ENCODE measurements around the gene ARL6IP6.
A peak's percentile ranks its signal among the peaks of the same experiment; 100 is the strongest.

ARL6IP6 gene

GRCh38 chr2:152696476-152696875 lies 21.9 kb upstream of the ARL6IP6 start:
- Histone ChIP-seq H3K9ac (ENCODE audit: low read depth in 1 of 2, low read length in 2 of 2) (no peak overlapping the region), H3K9me3 (ENCODE audit: control insufficient read depth in 2 of 2, low read length in 2 of 2) (no peaks in the 10 kb centered on the region), H3K36me3 (ENCODE audit: control insufficient read depth in 2 of 2, insufficient read depth in 2 of 2, low read length in 2 of 2) (peaks cover 12 to 14% of the 10 kb centered on the region in 2 donors), H3K4me3 (ENCODE audit: low read length in 2 of 2) (no peak overlapping the region), H3K27ac (ENCODE audit: low read depth in 2 of 2, low read length in 2 of 2) (no peak overlapping the region), H3K4me1 (ENCODE audit: control insufficient read depth in 2 of 2, insufficient read depth in 2 of 2, low read length in 2 of 2) (peaks cover 0 to 2% of the 10 kb centered on the region in 2 donors), H3K27me3 (ENCODE audit: control insufficient read depth in 2 of 2, insufficient read depth in 2 of 2, low read length in 2 of 2) (no peaks in the 10 kb centered on the region)

GRCh38 chr2:152701198-152701597 lies 17.2 kb upstream of the ARL6IP6 start:
- Histone ChIP-seq H3K4me1 (ENCODE audit: control insufficient read depth in 2 of 2, insufficient read depth in 2 of 2, low read length in 2 of 2) (no peaks in the 10 kb centered on the region), H3K27ac (ENCODE audit: low read depth in 2 of 2, low read length in 2 of 2) (no peak overlapping the region), H3K36me3 (ENCODE audit: control insufficient read depth in 2 of 2, insufficient read depth in 2 of 2, low read length in 2 of 2) (peaks cover 3 to 6% of the 10 kb centered on the region in 2 donors), H3K9me3 (ENCODE audit: control insufficient read depth in 2 of 2, low read length in 2 of 2) (no peaks in the 10 kb centered on the region), H3K4me3 (ENCODE audit: low read length in 2 of 2) (no peak overlapping the region), H3K27me3 (ENCODE audit: control insufficient read depth in 2 of 2, insufficient read depth in 2 of 2, low read length in 2 of 2) (no peaks in the 10 kb centered on the region), H3K9ac (ENCODE audit: low read depth in 1 of 2, low read length in 2 of 2) (no peak overlapping the region)

- no peaks in the 10 kb centered on the region for H3K9me3 ChIP-seq (ENCODE audit: control insufficient read depth in 2 of 2, low read length in 2 of 2)
- no peak overlapping the region for H3K9ac ChIP-seq (ENCODE audit: low read depth in 1 of 2, low read length in 2 of 2)
- no peaks in the 10 kb centered on the region for H3K4me1 ChIP-seq (ENCODE audit: control insufficient read depth in 2 of 2, insufficient read depth in 2 of 2, low read length in 2 of 2)
- no peak overlapping the region for H3K4me3 ChIP-seq (ENCODE audit: low read length in 2 of 2)
- no peak overlapping the region for H3K27ac ChIP-seq (ENCODE audit: low read depth in 2 of 2, low read length in 2 of 2)
- H3K36me3 ChIP-seq (ENCODE audit: control insufficient read depth in 2 of 2, insufficient read depth in 2 of 2, low read length in 2 of 2): peaks cover 15 to 24% of the 10 kb centered on the region in 2 donors
- no peaks in the 10 kb centered on the region for H3K27me3 ChIP-seq (ENCODE audit: control insufficient read depth in 2 of 2, insufficient read depth in 2 of 2, low read length in 2 of 2)
These were observed 11.9 kb upstream of the ARL6IP6 start for GRCh38 chr2:152706477-152707021.

- Histone ChIP-seq H3K4me3 (ENCODE audit: low read length in 2 of 2) (no peak overlapping the region), H3K9ac (ENCODE audit: low read depth in 1 of 2, low read length in 2 of 2) (no peak overlapping the region), H3K4me1 (ENCODE audit: control insufficient read depth in 2 of 2, insufficient read depth in 2 of 2, low read length in 2 of 2) (no peaks in the 10 kb centered on the region), H3K9me3 (ENCODE audit: control insufficient read depth in 2 of 2, low read length in 2 of 2) (no peaks in the 10 kb centered on the region), H3K27me3 (ENCODE audit: control insufficient read depth in 2 of 2, insufficient read depth in 2 of 2, low read length in 2 of 2) (no peaks in the 10 kb centered on the region), H3K27ac (ENCODE audit: low read depth in 2 of 2, low read length in 2 of 2) (no peak overlapping the region), H3K36me3 (ENCODE audit: control insufficient read depth in 2 of 2, insufficient read depth in 2 of 2, low read length in 2 of 2) (peaks cover 18 to 27% of the 10 kb centered on the region in 2 donors)
These were observed 9.7 kb upstream of the ARL6IP6 start for GRCh38 chr2:152708742-152709141.

GRCh38 chr2:152710713-152711112 lies 7.7 kb upstream of the ARL6IP6 start:
- H3K9me3 ChIP-seq (ENCODE audit: control insufficient read depth in 2 of 2, low read length in 2 of 2): no peaks in the 10 kb centered on the region

GRCh38 chr2:152715112-152715511 lies 3.3 kb upstream of the ARL6IP6 start:
- H3K9me3 ChIP-seq (ENCODE audit: control insufficient read depth in 2 of 2, low read length in 2 of 2): no peaks in the 10 kb centered on the region
- H3K4me3 ChIP-seq (ENCODE audit: low read length in 2 of 2): no peak overlapping the region
- no peak overlapping the region for H3K9ac ChIP-seq (ENCODE audit: low read depth in 1 of 2, low read length in 2 of 2)
- H3K27me3 ChIP-seq (ENCODE audit: control insufficient read depth in 2 of 2, insufficient read depth in 2 of 2, low read length in 2 of 2): no peaks in the 10 kb centered on the region
- H3K36me3 ChIP-seq (ENCODE audit: control insufficient read depth in 2 of 2, insufficient read depth in 2 of 2, low read length in 2 of 2): peaks cover 6 to 18% of the 10 kb centered on the region in 2 donors
- peaks cover 15 to 17% of the 10 kb centered on the region in 2 donors for H3K4me1 ChIP-seq (ENCODE audit: control insufficient read depth in 2 of 2, insufficient read depth in 2 of 2, low read length in 2 of 2)
- no peak overlapping the region for H3K27ac ChIP-seq (ENCODE audit: low read depth in 2 of 2, low read length in 2 of 2)

More at GRCh38 chr2:152710713-152711112, 7.7 kb upstream of the ARL6IP6 start:
- Histone ChIP-seq H3K36me3 (ENCODE audit: control insufficient read depth in 2 of 2, insufficient read depth in 2 of 2, low read length in 2 of 2) (peaks cover 18 to 27% of the 10 kb centered on the region in 2 donors), H3K4me3 (ENCODE audit: low read length in 2 of 2) (no peak overlapping the region), H3K27me3 (ENCODE audit: control insufficient read depth in 2 of 2, insufficient read depth in 2 of 2, low read length in 2 of 2) (no peaks in the 10 kb centered on the region), H3K27ac (ENCODE audit: low read depth in 2 of 2, low read length in 2 of 2) (no peak overlapping the region), H3K9ac (ENCODE audit: low read depth in 1 of 2, low read length in 2 of 2) (no peak overlapping the region), H3K4me1 (ENCODE audit: control insufficient read depth in 2 of 2, insufficient read depth in 2 of 2, low read length in 2 of 2) (peaks cover 0 to under 1% of the 10 kb centered on the region in 2 donors)

- H3K4me1 ChIP-seq (ENCODE audit: control insufficient read depth in 2 of 2, insufficient read depth in 2 of 2, low read length in 2 of 2): peaks cover 15 to 17% of the 10 kb centered on the region in 2 donors
- no peak overlapping the region for H3K27ac ChIP-seq (ENCODE audit: low read depth in 2 of 2, low read length in 2 of 2)
- H3K9ac ChIP-seq (ENCODE audit: low read depth in 1 of 2, low read length in 2 of 2): peak overlapping the region in 1 of 2 donors; percentile 90
- H3K9me3 ChIP-seq (ENCODE audit: control insufficient read depth in 2 of 2, low read length in 2 of 2): no peaks in the 10 kb centered on the region
- H3K27me3 ChIP-seq (ENCODE audit: control insufficient read depth in 2 of 2, insufficient read depth in 2 of 2, low read length in 2 of 2): no peaks in the 10 kb centered on the region
- H3K36me3 ChIP-seq (ENCODE audit: control insufficient read depth in 2 of 2, insufficient read depth in 2 of 2, low read length in 2 of 2): peaks cover 3 to 14% of the 10 kb centered on the region in 2 donors
- peak overlapping the region; percentile 99 to 100 for H3K4me3 ChIP-seq (ENCODE audit: low read length in 2 of 2)
These were observed 2.5 kb upstream of the ARL6IP6 start for GRCh38 chr2:152715854-152716428.

GRCh38 chr2:152716805-152717227 lies 1.6 kb upstream of the ARL6IP6 start:
- peak overlapping the region; percentile 99 to 100 for H3K27ac ChIP-seq (ENCODE audit: low read depth in 2 of 2, low read length in 2 of 2)
- peak overlapping the region; percentile 99 to 100 for H3K4me3 ChIP-seq (ENCODE audit: low read length in 2 of 2)
- no peaks in the 10 kb centered on the region for H3K9me3 ChIP-seq (ENCODE audit: control insufficient read depth in 2 of 2, low read length in 2 of 2)
- H3K36me3 ChIP-seq (ENCODE audit: control insufficient read depth in 2 of 2, insufficient read depth in 2 of 2, low read length in 2 of 2): peaks cover 6 to 7% of the 10 kb centered on the region in 2 donors
- peaks cover 15 to 17% of the 10 kb centered on the region in 2 donors for H3K4me1 ChIP-seq (ENCODE audit: control insufficient read depth in 2 of 2, insufficient read depth in 2 of 2, low read length in 2 of 2)
- H3K27me3 ChIP-seq (ENCODE audit: control insufficient read depth in 2 of 2, insufficient read depth in 2 of 2, low read length in 2 of 2): no peaks in the 10 kb centered on the region
- peak overlapping the region; percentile 90 to 95 for H3K9ac ChIP-seq (ENCODE audit: low read depth in 1 of 2, low read length in 2 of 2)

- H3K27me3 ChIP-seq (ENCODE audit: control insufficient read depth in 2 of 2, insufficient read depth in 2 of 2, low read length in 2 of 2): no peaks in the 10 kb centered on the region
- H3K4me3 ChIP-seq (ENCODE audit: low read length in 2 of 2): peak within 1 kb of the TSS; percentile 99 to 100
- peaks cover 15 to 17% of the 10 kb centered on the region in 2 donors for H3K4me1 ChIP-seq (ENCODE audit: control insufficient read depth in 2 of 2, insufficient read depth in 2 of 2, low read length in 2 of 2)
- peak within 1 kb of the TSS; percentile 90 to 97 for H3K9ac ChIP-seq (ENCODE audit: low read depth in 1 of 2, low read length in 2 of 2)
- H3K36me3 ChIP-seq (ENCODE audit: control insufficient read depth in 2 of 2, insufficient read depth in 2 of 2, low read length in 2 of 2): peaks cover 3 to 6% of the 10 kb centered on the region in 2 donors
- peak within 1 kb of the TSS; percentile 99 to 100 for H3K27ac ChIP-seq (ENCODE audit: low read depth in 2 of 2, low read length in 2 of 2)
- H3K9me3 ChIP-seq (ENCODE audit: control insufficient read depth in 2 of 2, low read length in 2 of 2): no peaks in the 10 kb centered on the region
These were observed 968 bp upstream of the ARL6IP6 start, which contains the start of gene PRPF40A for GRCh38 chr2:152717228-152718075. Gene PRPF40A (minus strand): TSS chr2:152717461. CDS start chr2:152717439, 22 bp downstream.

All from mucosa of rectum (tissue), 2 donors.